Stomach (tissue), 9 donors: ENCODE measurements around the gene TEDC1. TPM values are rescaled to one million over a fixed set of nuclear protein-coding genes. Genes with fewer than 3 reads are reported as not detected.

Source experiments
- DNase-seq, 2 donors: peaks; one replicate each; pipeline versions ENCODE4 v3.0.0 to v3.0.0-alpha.2; 2013 to 2019
- H3K27ac ChIP-seq, 5 donors: fragments of 200-600 bp in 4 of 5; sonication (generic) in 4 of 5; one replicate each; pipeline ENCODE4 v1.5.1; 2013 to 2019; ENCODE audit warnings: mild to moderate bottlenecking in 1 of 5, moderate library complexity in 1 of 5
- H3K27me3 ChIP-seq, 3 donors: fragments of 200-600 bp; sonication (generic); one replicate each; pipeline ENCODE4 v1.5.1; 2017 to 2019; ENCODE audit warnings: mixed run types in 1 of 3
- H3K36me3 ChIP-seq, 4 donors: fragments of 200-600 bp; sonication (generic); 1 replicate in 3 of 4; 2 replicates in 1 of 4; pipeline ENCODE4 v1.5.1; 2016 to 2019
- H3K4me1 ChIP-seq, 4 donors: fragments of 200-600 bp; sonication (generic); one replicate each; pipeline ENCODE4 v1.5.1; 2016 to 2019
- H3K4me3 ChIP-seq, 4 donors: fragments of 200-600 bp; sonication (generic) in 3 of 4; one replicate each; pipeline ENCODE4 v1.5.1; 2016 to 2019; ENCODE audit warnings: mild to moderate bottlenecking in 1 of 4
- H3K9me3 ChIP-seq, 4 donors: fragments of 200-600 bp; sonication (generic); one replicate each; pipeline ENCODE4 v1.5.1; 2016 to 2019
- EP300 ChIP-seq: sonication (generic); formaldehyde crosslinking; IDR thresholded peaks from one replicate; pipeline ENCODE4 v1.6.1; 2017; ENCODE audit warnings: antibody characterized with exemption
- POLR2A ChIP-seq, 4 donors: fragments of 450-650 bp; IDR thresholded peaks; one replicate each; pipeline ENCODE4 v1.6.1; 2016; ENCODE audit warnings: antibody characterized with exemption in 4 of 4, control low read depth in 2 of 4, mild to moderate bottlenecking in 1 of 4, moderate library complexity in 1 of 4
- POLR2AphosphoS5 ChIP-seq, 3 donors: sonication (generic); formaldehyde crosslinking; IDR thresholded peaks; one replicate each; pipeline ENCODE4 v1.6.1; 2016; ENCODE audit warnings: antibody characterized with exemption in 3 of 3
- WGBS, 5 donors: extraction: QIAGEN DNeasy Blood & Tissue Kit in 3 of 5; methylation state at CpG; one replicate each; pipeline versions ENCODE4 v1.1.5 to v1.1.7; 2013 to 2018; 5-methylcytosine and 5-hydroxymethylcytosine counted together
- intact Hi-C: fragments of 100-400 bp; cut with DNase I; formaldehyde crosslinking; loops from one replicate; pipeline ENCODE4 v1.15.1; 2023; ENCODE audit warnings: low total_unique reads
- polyA plus RNA-seq, 3 donors: library from polyadenylated mRNA; stranded (reverse); fragments of 200-250 nt; gene quantifications; one replicate each; pipeline ENCODE4 v1.2.3, GENCODE V29; 2013
- total RNA-seq, 5 donors: library from RNA; depleted of rRNA; stranded (reverse); fragments of >200 nt; gene quantifications; one replicate each; pipeline versions ENCODE4 v1.1.0 to v1.2.3, GENCODE V29; 2014 to 2016
- TF ChIP-seq, protein P1 (sequence below), 7 experiments: fragments of 450-650 bp in 4 of 7; fragments of 200-600 bp in 3 of 7; sonication (generic) in 3 of 7; IDR thresholded peaks; one replicate each; pipeline ENCODE4 v1.5.1; 2016 to 2019; ENCODE audit warnings: antibody characterized with exemption in 7 of 7, control low read depth in 2 of 7, mild to moderate bottlenecking in 1 of 7
- donor health status: healthy with polysubstance abuse.
- donor health status: Bipolar disorder and iron deficiency.
- donor health status: healthy.

The TEDC1 gene
- total and polyA plus RNA-seq, 8 donors, result 3.0 to 167 (median 17.9) TPM

- WGBS, 5 donors, result 0 to 1% (median 0%) methylated on average over 1 to 118 of the region's 118 CpGs; no CpG with 5 or more reads in 1 of the 5 donors
- TF ChIP-seq, protein P1, sequence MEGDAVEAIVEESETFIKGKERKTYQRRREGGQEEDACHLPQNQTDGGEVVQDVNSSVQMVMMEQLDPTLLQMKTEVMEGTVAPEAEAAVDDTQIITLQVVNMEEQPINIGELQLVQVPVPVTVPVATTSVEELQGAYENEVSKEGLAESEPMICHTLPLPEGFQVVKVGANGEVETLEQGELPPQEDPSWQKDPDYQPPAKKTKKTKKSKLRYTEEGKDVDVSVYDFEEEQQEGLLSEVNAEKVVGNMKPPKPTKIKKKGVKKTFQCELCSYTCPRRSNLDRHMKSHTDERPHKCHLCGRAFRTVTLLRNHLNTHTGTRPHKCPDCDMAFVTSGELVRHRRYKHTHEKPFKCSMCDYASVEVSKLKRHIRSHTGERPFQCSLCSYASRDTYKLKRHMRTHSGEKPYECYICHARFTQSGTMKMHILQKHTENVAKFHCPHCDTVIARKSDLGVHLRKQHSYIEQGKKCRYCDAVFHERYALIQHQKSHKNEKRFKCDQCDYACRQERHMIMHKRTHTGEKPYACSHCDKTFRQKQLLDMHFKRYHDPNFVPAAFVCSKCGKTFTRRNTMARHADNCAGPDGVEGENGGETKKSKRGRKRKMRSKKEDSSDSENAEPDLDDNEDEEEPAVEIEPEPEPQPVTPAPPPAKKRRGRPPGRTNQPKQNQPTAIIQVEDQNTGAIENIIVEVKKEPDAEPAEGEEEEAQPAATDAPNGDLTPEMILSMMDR (IDR thresholded peaks at IDR 0.05), result no peak
- peak in 1 of 3 donors; percentile 4 for TF ChIP-seq POLR2AphosphoS5 (IDR thresholded peaks at IDR 0.05)
- Histone ChIP-seq H3K36me3 (peaks cover 5 to 31% (median 13%) of the 10 kb centered on the region in 4 donors), H3K27ac (peak within 1 kb of the TSS; percentile 83 to 91 (median 84)), H3K4me1 (peaks cover 50 to 92% (median 77%) of the 10 kb centered on the region in 4 donors), H3K27me3 (peaks cover 0 to 64% (median 13%) of the 10 kb centered on the region in 3 donors), H3K9me3 (no peaks in the 10 kb centered on the region), H3K4me3 (peak within 1 kb of the TSS; percentile 61 to 86 (median 79))
- DNase-seq, result peak in 1 of 2 donors; percentile 91
- intact Hi-C loops, result no loop called here
Observed at GRCh38 chr14:105474483-105475268, 16.4 kb upstream of the TEDC1 start, which contains the start of gene CRIP2. CRIP2 (plus strand) TSS chr14:105474821; CDS start chr14:105474863, 42 bp downstream.

DNA sequence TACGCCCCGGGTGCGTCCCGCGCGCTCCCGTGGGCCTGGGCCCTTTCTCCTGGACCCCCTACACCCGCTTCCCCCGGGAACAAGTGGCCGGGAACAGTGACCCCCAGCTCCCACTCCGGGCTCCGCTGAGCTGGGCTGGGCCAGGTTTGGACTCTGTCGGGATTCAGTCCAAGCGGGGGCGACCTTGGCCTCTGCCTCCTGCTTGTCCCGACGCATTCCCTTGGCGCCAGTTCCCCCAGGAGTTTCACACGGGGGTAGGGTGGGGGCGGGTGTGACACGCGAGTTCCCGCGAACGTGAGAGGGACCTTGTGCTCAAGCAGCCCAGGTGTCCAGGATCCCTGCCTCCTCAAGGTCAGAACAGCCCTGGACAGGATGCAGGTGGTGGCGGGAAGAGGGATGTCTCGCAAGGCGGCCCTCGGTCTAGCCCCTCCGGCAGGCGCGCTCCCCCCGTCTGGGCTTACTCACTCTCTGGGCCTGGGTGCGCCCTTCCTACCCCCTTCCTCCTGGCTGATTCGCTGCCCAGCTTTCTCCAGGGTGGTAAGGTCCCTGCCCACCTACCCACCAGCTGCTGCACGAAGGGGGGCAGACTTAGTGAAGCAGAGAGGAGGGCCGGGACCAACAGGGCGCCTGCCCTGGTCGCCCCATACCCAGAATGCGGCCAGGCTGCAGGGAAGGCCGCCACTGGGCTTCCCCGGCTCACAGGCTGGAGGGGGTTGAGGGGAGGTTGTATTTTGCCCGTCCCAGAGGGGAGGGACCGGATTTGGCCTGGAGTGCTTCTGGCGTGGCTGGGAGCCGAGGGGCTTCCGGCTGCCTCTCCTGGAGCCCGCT, 15.6 kb upstream of the TEDC1 start:
- intact Hi-C loops, result no loop called here
- peak overlapping the region; percentile 83 to 91 (median 84) for H3K27ac ChIP-seq
- DNase-seq, result peak in 1 of 2 donors; percentile 79
- TF ChIP-seq POLR2AphosphoS5 (IDR thresholded peaks at IDR 0.05), result peak in 1 of 3 donors; percentile 3
- TF ChIP-seq, protein P1 (IDR thresholded peaks at IDR 0.05), result no peak
- 2 to 36% (median 10%) methylated on average over 18 to 48 of the region's 48 CpGs for WGBS, 5 donors
- peak overlapping the region; percentile 61 to 86 (median 79) for H3K4me3 ChIP-seq
- peaks cover 0 to 25% (median 7%) of the 10 kb centered on the region in 4 donors for H3K36me3 ChIP-seq
- H3K4me1 ChIP-seq, result peaks cover 52 to 91% (median 77%) of the 10 kb centered on the region in 4 donors
- peaks cover 0 to 72% (median 13%) of the 10 kb centered on the region in 3 donors for H3K27me3 ChIP-seq
- H3K9me3 ChIP-seq, result no peaks in the 10 kb centered on the region

DNA sequence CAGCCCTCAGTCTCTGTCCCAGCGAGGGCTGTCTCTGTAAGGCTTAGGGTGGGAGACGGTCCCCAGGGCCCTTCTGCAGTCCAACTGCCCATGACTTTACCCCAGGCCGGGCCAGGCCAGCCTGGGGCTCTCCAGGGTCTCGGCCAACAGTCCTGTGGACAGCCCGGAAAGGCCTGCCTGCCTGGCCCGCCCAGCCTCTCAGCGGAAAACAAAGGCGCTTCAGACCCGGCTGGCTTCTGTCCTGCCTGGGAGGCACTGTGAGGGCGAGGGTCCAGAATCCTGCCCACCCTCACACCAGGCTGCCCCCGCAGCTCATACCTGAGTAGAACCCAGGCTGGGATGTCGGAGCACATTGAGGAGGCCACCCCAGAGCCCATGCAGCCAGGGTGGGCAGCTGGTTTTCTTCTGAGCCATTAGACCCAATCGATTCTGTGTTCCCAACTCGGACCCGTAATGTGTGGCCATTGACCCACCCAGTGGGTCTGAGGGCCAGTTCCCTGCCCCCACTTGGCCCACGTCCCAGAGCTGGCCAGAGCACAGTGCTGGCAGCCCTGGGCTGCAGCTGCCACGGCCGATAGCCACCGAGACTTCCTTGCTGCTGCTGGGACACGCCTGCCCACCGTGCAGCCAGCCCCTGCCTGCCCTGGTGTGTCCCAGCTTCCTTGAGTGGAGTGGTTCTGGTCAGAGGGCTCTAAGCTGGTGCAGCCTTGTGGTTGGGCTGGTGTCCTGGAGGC, 14.8 kb upstream of the TEDC1 start:
- Histone ChIP-seq H3K9me3 (no peaks in the 10 kb centered on the region), H3K27me3 (peaks cover 0 to 74% (median 13%) of the 10 kb centered on the region in 3 donors), H3K4me3 (peak overlapping the region; percentile 61 to 86 (median 79)), H3K4me1 (peaks cover 59 to 91% (median 81%) of the 10 kb centered on the region in 4 donors), H3K36me3 (peaks cover 0 to 18% (median 4%) of the 10 kb centered on the region in 4 donors), H3K27ac (peak overlapping the region; percentile 83 to 91 (median 84))
- TF ChIP-seq EP300 (no peak), POLR2AphosphoS5 (IDR thresholded peaks at IDR 0.05) (peak in 2 of 3 donors; percentile 75 to 79), POLR2A (IDR thresholded peaks at IDR 0.05) (no peak)
- TF ChIP-seq, protein P1 (IDR thresholded peaks at IDR 0.05), result no peak
- 7 to 22% (median 21%) methylated on average over 14 to 21 of the region's 21 CpGs for WGBS, 5 donors
- intact Hi-C loops, result no loop called here
- peak; percentile 73 to 79 for DNase-seq
